ENCODE results near the gene FAM171A1.

FAM171A1 gene

GRCh38 chr10:15244635-15245197 is 126.4 kb downstream of the FAM171A1 start:
- no peak overlapping the region for H2AFZ ChIP-seq (ENCODE audit: low read depth, low read length)
- H3K4me1 ChIP-seq (ENCODE audit: low read length) = no peaks in the 10 kb centered on the region
- H3K4me3 ChIP-seq (ENCODE audit: low read length) = no peak overlapping the region
- H3K79me2 ChIP-seq (ENCODE audit: low read length) = no peaks in the 10 kb centered on the region
- H3K4me2 ChIP-seq (ENCODE audit: low read length) = no peak overlapping the region
- no peak overlapping the region for H3K9ac ChIP-seq (ENCODE audit: low read length)
- H3K36me3 ChIP-seq (replicated peaks; ENCODE audit: low read depth, low read length) = no peaks in the 10 kb centered on the region
- no peak overlapping the region for H3K27ac ChIP-seq (ENCODE audit: low read length)
- H3K27me3 ChIP-seq (ENCODE audit: low read depth, low read length) = no peaks in the 10 kb centered on the region
- TF ChIP-seq EZH2phosphoT487 (IDR thresholded peaks at IDR 0.05; ENCODE audit: low read depth) = no peak
- no peak for TF ChIP-seq CTCF (IDR thresholded peaks at IDR 0.05; ENCODE audit: low read depth, low read length)
- H4K20me1 ChIP-seq (ENCODE audit: insufficient read depth, low read length) = no peaks in the 10 kb centered on the region
- H3K9me3 ChIP-seq (ENCODE audit: insufficient read depth, low read length) = no peaks in the 10 kb centered on the region

GRCh38 chr10:15242261-15242840 is 128.7 kb downstream of the FAM171A1 start:
- Histone ChIP-seq H3K36me3 (replicated peaks; ENCODE audit: low read depth, low read length) (no peaks in the 10 kb centered on the region), H3K9ac (ENCODE audit: low read length) (no peak overlapping the region), H3K79me2 (ENCODE audit: low read length) (no peaks in the 10 kb centered on the region), H3K27ac (ENCODE audit: low read length) (no peak overlapping the region), H3K9me3 (ENCODE audit: insufficient read depth, low read length) (no peaks in the 10 kb centered on the region), H3K4me2 (ENCODE audit: low read length) (no peak overlapping the region), H3K27me3 (ENCODE audit: low read depth, low read length) (no peaks in the 10 kb centered on the region), H2AFZ (ENCODE audit: low read depth, low read length) (no peak overlapping the region), H4K20me1 (ENCODE audit: insufficient read depth, low read length) (no peaks in the 10 kb centered on the region), H3K4me1 (ENCODE audit: low read length) (no peaks in the 10 kb centered on the region), H3K4me3 (ENCODE audit: low read length) (no peak overlapping the region)
- TF ChIP-seq EZH2phosphoT487 (IDR thresholded peaks at IDR 0.05; ENCODE audit: low read depth) (no peak), CTCF (IDR thresholded peaks at IDR 0.05; ENCODE audit: low read depth, low read length) (no peak)

GRCh38 chr10:15241306-15241705 is 129.8 kb downstream of the FAM171A1 start:
- no peaks in the 10 kb centered on the region for H4K20me1 ChIP-seq (ENCODE audit: insufficient read depth, low read length)
- H3K9me3 ChIP-seq (ENCODE audit: insufficient read depth, low read length) = no peaks in the 10 kb centered on the region
- TF ChIP-seq EZH2phosphoT487 (IDR thresholded peaks at IDR 0.05; ENCODE audit: low read depth) (no peak), CTCF (IDR thresholded peaks at IDR 0.05; ENCODE audit: low read depth, low read length) (no peak)
- no peak overlapping the region for H3K4me3 ChIP-seq (ENCODE audit: low read length)
- H3K4me2 ChIP-seq (ENCODE audit: low read length) = no peak overlapping the region
- no peaks in the 10 kb centered on the region for H3K27me3 ChIP-seq (ENCODE audit: low read depth, low read length)
- H3K36me3 ChIP-seq (replicated peaks; ENCODE audit: low read depth, low read length) = no peaks in the 10 kb centered on the region
- no peaks in the 10 kb centered on the region for H3K4me1 ChIP-seq (ENCODE audit: low read length)
- H3K27ac ChIP-seq (ENCODE audit: low read length) = no peak overlapping the region
- H2AFZ ChIP-seq (ENCODE audit: low read depth, low read length) = no peak overlapping the region
- no peak overlapping the region for H3K9ac ChIP-seq (ENCODE audit: low read length)
- H3K79me2 ChIP-seq (ENCODE audit: low read length) = no peaks in the 10 kb centered on the region

- no peak overlapping the region for H3K9ac ChIP-seq (ENCODE audit: low read length)
- no peaks in the 10 kb centered on the region for H3K36me3 ChIP-seq (replicated peaks; ENCODE audit: low read depth, low read length)
- no peaks in the 10 kb centered on the region for H3K4me1 ChIP-seq (ENCODE audit: low read length)
- H3K27ac ChIP-seq (ENCODE audit: low read length) = no peak overlapping the region
- no peaks in the 10 kb centered on the region for H3K79me2 ChIP-seq (ENCODE audit: low read length)
- H4K20me1 ChIP-seq (ENCODE audit: insufficient read depth, low read length) = no peaks in the 10 kb centered on the region
- TF ChIP-seq EZH2phosphoT487 (IDR thresholded peaks at IDR 0.05; ENCODE audit: low read depth) (no peak), CTCF (IDR thresholded peaks at IDR 0.05; ENCODE audit: low read depth, low read length) (no peak)
- H3K9me3 ChIP-seq (ENCODE audit: insufficient read depth, low read length) = no peaks in the 10 kb centered on the region
- no peak overlapping the region for H2AFZ ChIP-seq (ENCODE audit: low read depth, low read length)
- H3K4me2 ChIP-seq (ENCODE audit: low read length) = no peak overlapping the region
- no peak overlapping the region for H3K4me3 ChIP-seq (ENCODE audit: low read length)
- H3K27me3 ChIP-seq (ENCODE audit: low read depth, low read length) = no peaks in the 10 kb centered on the region
Observed at GRCh38 chr10:15238555-15239335, 132.3 kb downstream of the FAM171A1 start.

Data from OCI-LY3 (cell line).